ENCODE measurements around the gene NSUN3.
A peak's percentile ranks its signal among the peaks of the same experiment; 100 is the strongest.
"Not testable (repeated sequence)": the region's sequence is repeated elsewhere in the genome, so short reads cannot be mapped to it uniquely, and the experiment has no call there.

NSUN3 gene

DNA sequence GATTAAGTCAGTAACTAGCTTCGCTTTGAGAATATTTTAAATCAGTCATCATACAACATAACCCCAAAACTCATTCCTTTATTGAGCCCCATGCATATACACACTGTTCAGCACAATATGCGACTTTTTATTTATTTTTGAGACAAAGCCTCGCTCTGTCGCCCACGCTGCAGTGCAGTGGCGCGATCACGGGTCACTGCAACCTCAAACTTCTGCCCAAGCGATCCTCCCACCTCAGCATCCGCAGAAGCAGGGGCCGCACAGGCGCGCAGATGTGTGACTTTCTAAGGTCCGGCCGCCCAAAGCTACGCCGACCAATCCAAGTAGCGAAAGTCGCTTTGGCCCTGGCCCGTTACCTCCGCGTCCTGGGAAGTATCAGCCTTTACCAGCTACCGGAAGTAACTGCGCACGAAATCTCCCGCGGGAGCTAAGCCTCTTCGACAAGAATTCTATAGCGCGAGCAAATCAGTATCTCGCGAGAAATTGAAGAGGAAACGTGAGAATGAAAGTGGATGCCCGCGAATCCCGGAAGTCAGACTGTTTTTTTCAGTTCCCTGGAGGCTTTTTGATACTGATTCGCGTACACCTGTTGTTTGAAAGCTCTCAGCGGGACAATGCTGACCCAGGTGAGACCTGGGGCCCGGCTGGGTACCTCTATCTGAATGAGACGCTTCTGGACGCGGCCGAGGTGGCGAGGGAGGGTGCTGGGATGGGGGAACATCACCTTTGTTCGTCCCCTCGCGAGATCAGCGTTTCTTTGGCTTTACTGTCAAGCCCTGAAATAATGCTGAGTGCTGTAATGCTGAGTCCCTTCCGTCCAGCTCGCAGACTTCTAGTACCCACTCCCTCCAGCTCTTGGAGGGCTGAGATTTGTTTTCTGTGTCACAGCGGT lies at the start of gene NSUN3, which contains the start of gene DHFR2:
NSUN3 (plus strand) TSS at position 549 of the 892 bp plus-strand sequence; CDS start at position 615, 66 bp downstream.
DHFR2 (minus strand) TSS at position 404 of the 892 bp plus-strand sequence. CDS start 1,405 bp downstream, outside the sequence.
- ATAC-seq, result peak; percentile 81 to 84

DNA sequence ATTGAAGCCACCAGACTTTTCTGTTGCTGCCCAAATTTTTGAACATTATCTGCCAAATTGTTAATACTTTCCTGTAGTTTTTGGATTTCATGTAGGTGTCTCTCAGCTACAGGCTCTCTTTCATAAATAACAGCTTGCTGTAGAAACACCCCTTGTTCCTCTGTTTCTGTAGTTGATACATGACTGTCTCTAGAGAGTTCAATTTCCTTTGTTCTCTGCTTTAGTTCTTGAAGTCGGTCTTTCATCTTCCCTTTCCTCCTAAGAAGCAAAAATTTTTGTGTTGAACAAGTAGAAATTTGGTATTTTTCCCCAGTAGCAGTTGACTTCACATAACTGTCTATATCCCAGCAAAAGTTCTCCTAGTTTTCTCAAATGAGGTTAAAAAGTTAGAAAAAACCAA lies 47.8 kb upstream of the NSUN3 start:
- ATAC-seq, result no peak

DNA sequence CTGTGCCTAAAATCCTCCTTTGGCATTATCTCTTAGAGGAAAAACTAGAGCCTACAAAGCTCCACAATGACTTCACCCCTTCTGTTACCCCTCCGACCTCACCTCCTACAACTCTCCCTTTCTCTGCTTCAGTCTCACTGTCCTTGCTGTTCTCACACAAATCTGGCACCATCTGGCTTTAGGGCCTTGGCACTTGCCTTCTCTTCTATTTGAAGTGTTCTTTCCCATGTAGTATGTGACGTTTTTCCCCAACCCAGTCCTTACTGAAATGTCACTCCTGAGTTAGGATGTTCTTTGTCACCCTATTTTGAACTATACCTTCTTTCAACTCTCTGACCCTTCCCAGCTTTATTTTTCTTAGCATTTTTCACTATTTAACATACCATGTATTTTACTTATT lies 43.2 kb upstream of the NSUN3 start:
- ATAC-seq, result no peak

DNA sequence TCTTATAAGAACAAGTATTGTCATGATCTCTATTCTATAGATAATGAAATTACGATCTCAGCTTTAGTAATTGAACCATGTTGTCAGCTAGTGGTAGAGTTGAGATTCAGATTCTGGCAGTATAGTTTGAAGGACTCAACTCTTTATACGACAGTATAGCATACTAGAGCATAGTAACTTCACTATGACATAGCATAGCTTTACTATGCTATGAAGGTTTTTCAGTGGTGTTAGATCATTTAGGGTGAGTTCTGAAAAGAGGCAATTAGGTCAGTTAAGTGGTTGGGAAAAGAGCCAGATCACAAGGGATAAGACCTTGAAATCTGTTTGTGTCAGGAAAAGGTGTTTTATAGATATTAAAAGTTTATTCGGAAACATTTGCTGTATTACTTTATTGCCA lies 42.6 kb upstream of the NSUN3 start:
- ATAC-seq, result no peak

DNA sequence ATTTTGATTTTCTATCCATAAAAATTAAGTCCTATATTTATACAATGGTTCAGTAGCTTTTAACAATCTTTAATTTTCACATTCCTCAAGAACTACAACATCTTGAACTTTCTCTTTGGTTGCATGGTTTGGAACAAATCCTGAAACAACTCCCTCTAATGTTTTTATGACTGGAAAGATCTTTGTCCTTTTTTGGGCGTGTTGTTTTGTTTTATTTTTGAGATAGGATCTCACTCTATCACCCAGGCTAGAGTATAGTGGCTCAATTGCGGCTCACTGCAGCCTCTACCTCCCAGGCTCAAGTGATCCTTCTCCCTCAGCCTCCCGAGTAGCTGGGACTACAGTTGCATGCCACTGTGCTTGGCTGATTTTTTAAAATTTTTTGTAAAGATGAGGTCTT lies 38.5 kb upstream of the NSUN3 start:
- ATAC-seq, result no peak

DNA sequence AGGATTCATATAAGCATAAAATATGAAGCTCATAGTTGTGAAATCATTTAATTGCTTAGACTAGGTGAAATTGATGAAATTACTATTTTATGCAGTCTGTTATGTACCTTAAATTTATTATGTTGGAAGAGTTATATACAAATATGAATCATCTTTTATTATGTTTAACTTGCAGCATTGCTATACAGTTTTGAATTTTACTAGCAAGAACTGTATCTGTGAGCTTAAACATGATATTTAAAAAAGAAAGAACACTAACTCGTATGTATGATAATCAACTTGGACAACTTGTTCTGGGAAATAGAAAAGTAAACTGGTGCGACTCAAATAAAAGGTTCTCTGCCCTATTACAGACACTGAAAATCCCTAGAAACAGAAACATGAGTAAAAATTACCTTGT lies 36.2 kb upstream of the NSUN3 start:
- no peak for ATAC-seq

DNA sequence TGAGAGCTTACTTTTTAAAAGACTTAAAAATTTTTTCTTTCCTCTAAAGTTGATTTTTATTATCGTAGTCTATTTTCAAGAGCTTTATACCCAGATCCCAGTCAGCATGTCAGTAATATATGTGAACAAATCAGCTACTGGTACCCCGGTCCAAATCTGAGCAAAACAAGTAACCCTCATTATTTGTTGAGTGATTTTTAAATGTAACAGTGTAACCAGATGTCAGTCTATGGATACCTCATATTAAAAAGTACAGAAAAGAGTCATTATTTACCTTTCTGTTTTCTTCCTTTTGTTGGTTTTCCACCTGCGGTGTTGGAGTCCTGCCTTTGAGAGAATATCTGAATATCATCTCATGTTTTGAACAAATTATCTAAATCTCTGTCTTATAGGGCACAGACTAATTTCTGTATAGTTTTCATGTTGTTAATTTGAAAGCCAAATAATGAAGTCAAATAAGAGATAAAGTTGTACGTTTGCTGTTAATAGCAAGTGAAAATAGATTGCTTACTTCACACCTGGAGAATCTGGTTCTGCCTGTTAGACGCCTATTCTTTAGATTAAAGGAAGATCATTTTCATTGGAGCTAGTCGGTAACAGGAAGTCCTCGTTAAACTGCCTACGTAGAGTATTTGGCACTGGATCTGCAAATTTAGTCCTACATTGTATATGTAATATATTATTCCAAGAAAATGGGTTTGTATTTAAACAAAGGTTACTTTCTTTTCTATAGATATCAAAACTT lies 34.6 kb upstream of the NSUN3 start, which contains the start of gene STX19:
STX19 (minus strand) TSS at position 505 of the 745 bp plus-strand sequence. CDS start 13,328 bp downstream, outside the sequence.
- ATAC-seq, result no peak

DNA sequence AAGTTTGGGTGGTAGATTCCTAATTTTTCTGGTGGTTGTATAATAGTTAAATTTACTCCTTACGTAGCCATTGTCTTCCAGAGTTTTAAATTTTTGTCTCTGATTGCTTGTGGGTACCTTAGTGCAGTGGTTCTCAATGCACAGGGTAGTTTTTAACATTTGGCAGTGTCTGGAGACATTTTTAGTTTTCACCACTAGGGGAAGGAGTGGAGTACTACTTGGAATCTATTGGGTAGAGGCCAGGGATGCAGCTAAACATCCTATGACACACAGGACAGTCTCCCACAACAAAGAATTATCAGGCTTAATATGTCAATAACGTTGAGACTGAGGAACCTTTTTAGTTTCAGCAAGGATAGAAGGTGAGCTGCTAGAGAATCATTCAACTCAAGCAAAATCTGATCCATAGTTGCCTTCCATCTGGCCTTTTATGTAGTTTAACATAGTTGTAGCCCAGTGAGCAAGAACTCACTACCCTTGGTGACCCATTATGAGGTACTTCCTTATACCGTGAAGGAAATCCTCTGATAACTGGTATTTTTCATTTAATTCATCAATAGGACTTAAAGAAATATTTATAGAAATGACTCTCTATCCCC lies 25.9 kb upstream of the NSUN3 start:
- ATAC-seq, result no peak

DNA sequence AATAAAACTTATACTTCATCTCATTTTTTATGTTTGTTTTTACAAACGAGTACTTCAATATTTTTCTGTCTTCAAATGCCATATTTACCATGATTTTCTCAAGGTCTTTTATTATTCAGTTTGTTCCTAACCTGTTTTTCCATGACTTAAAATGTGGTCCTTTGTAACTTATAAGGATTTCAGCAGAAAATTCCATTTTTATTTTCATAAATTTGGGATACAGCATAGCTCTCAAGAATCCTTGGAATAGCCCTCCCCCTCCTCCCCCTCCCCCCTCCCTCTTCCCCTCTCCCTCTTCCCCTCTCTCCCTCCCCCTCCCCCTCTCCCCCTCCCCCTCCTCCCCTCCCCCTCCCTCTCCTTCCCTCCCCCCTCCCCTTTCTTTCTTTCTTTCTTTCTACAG lies 19.6 kb upstream of the NSUN3 start:
- ATAC-seq, result no peak

DNA sequence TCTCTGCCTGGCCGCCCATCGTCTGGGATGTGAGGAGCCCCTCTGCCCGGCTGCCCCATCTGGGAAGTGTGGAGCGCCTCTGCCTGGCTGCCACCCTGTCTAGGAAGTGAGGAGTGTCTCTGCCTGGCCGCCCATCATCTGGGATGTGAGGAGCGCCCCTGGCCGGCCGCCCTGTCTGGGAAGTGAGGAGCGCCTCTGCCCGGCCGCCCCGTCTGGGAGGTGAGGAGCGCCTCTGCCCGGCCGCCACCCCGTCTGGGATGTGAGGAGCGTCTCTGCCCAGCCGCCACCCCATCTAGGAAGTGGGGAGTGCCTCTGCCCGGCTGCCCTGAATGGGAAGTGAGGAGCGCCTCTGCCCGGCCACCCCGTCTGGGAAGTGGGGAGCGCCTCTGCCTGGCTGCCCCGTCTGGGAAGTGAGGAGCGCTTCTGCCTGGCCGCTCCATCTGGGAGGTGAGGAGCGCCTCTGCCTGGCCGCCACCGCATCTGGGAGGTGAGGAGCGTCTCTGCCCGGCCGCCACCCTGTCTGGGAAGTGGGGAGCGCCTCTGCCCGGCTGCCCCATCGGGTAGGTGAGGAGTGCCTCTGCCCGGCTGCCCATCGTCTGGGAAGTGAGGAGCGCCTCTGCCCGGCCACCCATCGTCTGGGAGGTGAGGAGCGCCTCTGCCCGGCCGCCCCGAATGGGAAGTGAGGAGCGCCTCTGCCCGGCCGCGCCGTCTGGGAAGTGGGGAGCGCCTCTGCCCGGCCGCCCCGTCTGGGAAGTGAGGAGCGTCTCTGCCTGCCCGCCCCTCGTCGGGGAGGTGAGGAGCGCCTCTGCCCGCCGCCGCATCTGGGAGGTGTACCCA lies 18.5 kb upstream of the NSUN3 start:
- ATAC-seq, result not testable (repeated sequence)

DNA sequence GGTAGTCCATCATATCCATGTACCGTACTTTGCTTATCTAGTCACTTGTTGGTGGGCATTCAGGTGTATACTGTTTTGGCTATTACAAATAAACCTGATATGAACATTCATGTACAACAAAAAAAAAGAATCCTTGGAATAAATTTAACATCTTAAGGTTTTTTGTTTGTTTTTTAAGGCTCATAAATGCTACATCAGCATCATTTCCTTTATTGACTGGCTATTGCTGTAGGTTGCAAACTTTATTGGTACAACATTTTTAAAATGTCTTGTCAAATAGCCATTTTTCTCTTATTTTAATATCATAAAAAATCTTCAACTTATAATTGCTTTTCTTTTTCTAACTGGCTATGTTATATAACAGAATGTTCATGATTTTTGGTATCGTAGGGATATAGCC lies 16.3 kb upstream of the NSUN3 start:
- no peak for ATAC-seq

DNA sequence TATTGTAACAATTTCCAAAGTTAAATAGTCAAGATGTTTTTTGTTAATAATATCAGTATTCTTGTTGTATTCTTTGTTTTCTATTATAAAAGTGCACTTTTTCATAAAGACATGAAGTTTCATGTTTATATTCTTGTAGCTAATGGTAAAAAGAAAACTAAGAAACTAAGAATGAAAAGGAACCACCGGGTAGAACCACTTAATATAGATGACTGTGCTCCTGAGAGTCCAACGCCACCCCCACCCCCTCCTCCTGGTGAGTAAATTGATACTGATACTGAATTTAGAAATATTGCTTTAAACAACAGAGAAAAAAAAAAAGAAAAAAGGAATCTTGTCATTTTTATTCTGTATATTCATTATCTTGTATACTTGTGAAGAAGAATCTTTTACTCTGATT lies 13.6 kb upstream of the NSUN3 start:
- no peak for ATAC-seq

DNA sequence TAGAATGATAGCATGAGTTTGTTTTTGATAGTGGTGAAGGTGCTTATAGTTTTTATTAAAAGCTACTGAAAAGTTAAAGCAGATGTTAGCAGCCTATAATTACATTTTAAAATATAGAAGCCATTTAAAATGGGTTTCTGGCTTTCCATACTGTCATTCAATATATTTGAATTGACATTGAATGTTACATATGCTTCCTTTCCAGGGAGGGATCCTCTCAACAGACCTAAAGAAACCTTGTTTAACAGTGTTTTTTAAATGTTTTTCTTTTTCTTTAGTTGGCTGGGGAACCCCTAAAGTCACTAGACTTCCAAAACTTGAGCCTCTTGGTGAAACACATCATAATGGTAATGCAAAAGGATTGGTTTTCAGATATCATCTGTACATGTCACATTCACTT lies 12.3 kb upstream of the NSUN3 start:
- no peak for ATAC-seq

DNA sequence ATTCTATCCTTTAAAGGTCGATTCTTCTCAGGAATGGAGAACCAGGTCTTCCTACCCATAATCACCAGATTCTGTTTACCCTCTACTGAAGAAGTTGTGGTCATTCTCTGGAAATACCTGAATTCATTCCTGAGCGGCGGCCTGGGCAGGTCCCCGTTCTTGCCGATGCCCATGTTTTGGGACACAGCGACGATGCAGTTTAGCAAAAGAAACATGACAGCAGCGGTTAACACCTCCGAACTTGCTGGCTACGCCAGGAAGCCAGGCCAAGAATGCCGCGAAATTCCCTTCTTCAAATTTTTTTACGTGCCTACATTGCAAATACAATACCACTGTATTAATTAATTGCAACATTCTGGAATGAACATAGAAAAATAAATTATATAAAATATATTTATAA lies 1.6 kb upstream of the NSUN3 start:
- no peak for ATAC-seq

DNA sequence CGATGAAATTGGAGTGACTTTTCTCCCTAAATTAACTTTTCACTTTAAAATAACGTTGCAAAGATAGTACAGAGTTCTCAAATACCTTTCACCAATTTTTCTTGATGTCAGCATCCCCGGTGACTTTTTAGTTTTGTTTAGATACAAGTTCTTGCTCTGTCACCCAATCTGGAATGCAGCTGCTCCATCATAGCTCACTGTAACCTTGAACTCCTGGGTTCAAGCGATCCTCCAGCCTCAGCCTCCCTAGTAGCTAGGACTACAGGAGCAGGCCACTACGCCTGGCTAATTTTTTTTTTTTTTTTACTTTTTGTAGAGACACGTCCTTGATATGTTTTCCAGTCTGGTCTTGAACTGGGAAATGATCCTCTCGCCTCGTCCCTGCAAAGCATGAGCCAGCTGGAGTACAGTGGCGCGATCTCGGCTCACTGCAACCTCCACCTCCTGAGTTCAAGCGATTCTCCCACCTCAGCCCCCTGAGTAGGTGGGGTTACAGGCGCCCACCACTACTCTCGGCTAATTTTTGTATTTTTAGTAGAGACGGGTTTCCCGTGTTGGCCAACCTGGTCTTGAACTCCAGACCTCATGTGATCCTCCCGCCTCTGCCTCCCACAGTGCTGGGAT lies 747 bp downstream of the NSUN3 start:
- no peak for ATAC-seq

DNA sequence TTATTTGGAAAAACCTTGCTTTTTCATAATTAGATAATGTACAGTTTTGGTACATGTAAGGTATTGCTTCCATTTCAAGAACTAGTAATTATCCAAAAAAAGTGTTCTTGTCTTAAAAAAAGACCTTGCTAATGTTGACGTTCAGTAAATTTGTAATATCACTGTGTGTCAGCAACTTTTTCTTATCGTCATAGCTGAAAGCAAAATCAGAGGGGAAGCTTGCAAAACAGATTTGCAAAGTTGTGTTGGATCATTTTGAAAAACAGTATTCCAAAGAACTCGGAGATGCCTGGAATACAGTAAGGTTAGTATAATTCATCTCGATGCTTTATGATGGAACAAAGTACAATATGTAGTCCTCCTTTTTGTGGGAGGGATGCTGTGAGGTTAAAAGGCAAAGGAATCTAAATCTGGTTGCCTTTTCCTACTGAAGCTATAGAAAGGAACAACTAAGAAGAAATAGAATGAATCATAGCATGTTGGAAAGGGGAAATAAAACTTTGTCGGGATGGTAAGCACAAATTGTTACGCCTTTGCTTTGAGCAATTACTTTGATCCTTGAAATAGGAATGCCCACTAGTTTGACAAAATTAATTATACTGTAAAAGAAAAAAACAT lies 1.5 kb downstream of the NSUN3 start:
- ATAC-seq, result no peak

DNA sequence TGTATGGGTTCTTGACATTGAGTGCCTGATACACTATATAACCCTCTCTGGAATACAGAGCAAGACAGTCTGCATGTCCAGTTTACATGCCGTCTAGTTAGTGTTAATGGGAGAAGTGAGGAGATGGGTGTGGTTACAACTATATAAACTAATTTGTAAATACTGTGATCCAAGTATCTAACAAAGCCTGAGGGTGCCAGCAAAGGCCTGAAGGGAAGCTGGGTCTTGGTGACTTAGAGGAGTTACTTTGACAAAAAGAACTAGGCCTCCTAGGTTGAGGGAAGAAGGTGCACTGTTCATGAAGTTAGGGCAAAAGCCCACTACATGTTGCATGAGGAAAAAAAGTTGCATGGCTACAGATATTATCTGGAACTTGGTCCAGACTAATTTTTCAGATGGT lies 2.3 kb downstream of the NSUN3 start:
- ATAC-seq, result no peak

DNA sequence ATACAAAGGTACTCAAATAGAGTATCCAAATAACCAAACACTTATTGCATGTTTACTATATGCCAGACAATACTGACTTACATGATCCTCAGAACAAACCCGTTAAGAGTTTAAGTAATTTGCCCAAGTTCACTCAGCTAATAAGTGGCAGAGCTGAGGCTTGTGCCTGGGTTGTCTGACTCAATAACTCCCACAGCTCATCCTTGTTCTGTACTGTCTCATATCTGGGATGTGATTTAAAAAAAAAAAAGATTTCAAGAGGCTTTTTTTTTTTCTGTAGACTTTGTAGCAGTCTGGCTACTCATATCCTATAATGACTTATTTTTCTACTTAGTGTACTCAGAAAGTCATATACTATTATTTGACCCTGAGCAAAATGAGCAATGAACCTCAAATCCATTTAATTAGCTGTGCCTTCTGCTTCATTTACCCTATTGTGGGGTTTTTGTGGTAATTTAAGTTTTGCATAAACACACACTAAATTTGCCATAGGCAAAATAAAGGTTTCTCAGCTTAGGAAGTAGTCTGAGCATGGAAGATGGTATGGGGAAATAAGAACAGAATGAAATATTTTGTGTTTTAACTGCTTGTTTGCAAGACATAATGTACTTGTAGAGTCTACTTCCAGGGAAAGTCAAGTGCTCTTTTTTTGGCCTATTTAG lies 3.1 kb downstream of the NSUN3 start:
- peak; percentile 9 to 28 for ATAC-seq

DNA sequence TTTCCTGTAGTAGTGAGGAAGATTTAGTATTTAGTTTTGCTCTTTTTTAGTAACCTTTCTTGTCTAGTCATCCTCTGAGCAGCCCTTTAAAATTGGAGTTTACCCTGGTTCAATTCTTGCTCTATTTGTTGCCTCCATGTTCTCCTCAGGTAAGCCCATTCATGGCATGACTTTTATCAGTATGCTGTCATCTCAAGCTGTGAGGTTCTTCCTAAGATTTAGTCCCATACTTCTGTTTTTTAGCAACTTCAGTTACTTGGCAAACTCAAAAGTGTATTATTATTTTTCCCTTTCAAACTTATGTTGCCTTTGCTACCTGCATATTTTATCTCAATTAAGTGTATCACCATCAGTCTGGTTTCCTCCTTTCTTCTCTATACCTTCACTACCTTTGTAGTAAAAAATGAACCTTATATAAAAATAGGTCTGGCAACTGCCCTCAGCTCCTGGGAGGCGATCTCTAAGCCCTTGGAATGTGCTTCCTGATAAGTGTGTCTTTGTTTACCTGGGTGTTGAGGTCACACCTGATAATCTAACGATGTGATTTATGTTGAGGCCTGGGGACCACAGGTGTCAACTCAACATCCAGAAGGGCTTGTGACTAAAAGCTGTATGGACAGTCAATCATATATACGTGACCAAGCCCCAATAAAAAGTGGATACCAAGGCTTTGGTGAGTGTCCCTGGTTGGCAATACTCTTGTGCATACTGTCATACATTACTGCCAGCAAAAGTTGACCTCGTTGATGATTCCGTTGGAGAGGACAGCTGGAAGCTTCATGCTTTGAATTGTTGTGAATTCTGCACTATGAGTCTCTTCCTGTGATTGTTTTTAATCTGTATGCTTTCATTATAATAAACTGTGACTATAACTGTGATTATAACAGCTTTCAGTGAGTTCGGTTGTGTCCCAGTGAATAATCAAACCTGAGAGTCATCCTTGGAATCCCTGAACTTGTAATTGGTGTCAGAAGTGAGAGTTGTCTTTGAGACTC lies 3.9 kb downstream of the NSUN3 start:
- no peak for ATAC-seq

All from activated CD4-positive, CD25-positive, alpha-beta regulatory T cell treated with anti-CD3 and anti-CD28 coated beads, Interleukin-2, amount 50 U/mL, for 24 hours (primary cell).